Testis (tissue), 3 donors: ENCODE measurements around the gene SERHL2. TPM values are rescaled to one million over a fixed set of nuclear protein-coding genes. Genes with fewer than 3 reads are reported as not detected.
"Not testable (repeated sequence)": the region's sequence is repeated elsewhere in the genome, so short reads cannot be mapped to it uniquely, and the experiment has no call there.

Source experiments
- DNase-seq: peaks from one replicate; pipeline ENCODE4 v3.0.0-alpha.2; 2019
- H3K27ac ChIP-seq, 2 donors: fragments of 200-600 bp; sonication (generic); one replicate each; pipeline ENCODE4 v1.5.1; 2019
- H3K27me3 ChIP-seq: fragments of 200-600 bp; sonication (generic); one replicate; pipeline ENCODE4 v1.5.1; 2019
- H3K36me3 ChIP-seq: fragments of 200-600 bp; sonication (generic); one replicate; pipeline ENCODE4 v1.5.1; 2017; ENCODE audit warnings: low read depth; ENCODE audit errors: missing control alignments
- H3K4me1 ChIP-seq: fragments of 200-600 bp; sonication (generic); one replicate; pipeline ENCODE4 v1.5.1; 2019
- H3K4me3 ChIP-seq, 2 donors: fragments of 200-600 bp; sonication (generic); one replicate each; pipeline ENCODE4 v1.5.1; 2017 to 2019
- H3K9me3 ChIP-seq: fragments of 200-600 bp; sonication (generic); one replicate; pipeline ENCODE4 v1.5.1; 2017
- POLR2A ChIP-seq: fragments of 450-650 bp; IDR thresholded peaks from one replicate; pipeline ENCODE4 v1.6.1; 2017; ENCODE audit warnings: antibody characterized with exemption, mild to moderate bottlenecking, moderate library complexity
- WGBS, 2 donors: methylation state at CpG; one replicate each; pipeline ENCODE4 v1.1.5; 2018; 5-methylcytosine and 5-hydroxymethylcytosine counted together
- intact Hi-C: fragments of 100-400 bp; cut with DNase I; formaldehyde crosslinking; loops from one replicate; pipeline ENCODE4 v1.15.1; 2023; ENCODE audit warnings: low total_unique reads
- polyA plus RNA-seq: library from polyadenylated mRNA; stranded (reverse); fragments of 350-450 nt; fragmentation: Illumina TruSeq; extraction: RNeasy Lipid Tissue Mini Kit (QIAGEN cat#74804); gene quantifications from one replicate; pipeline ENCODE4 v1.2.3, GENCODE V29; 2014; ENCODE audit warnings: low read depth, low replicate concordance; ENCODE audit not compliant: insufficient read depth
- total RNA-seq, 2 donors: library from RNA; depleted of rRNA; stranded (reverse); fragments of >200 nt; gene quantifications; one replicate each; pipeline ENCODE4 v1.2.3, GENCODE V29; 2016
- TF ChIP-seq, protein P1 (sequence below), 3 experiments: fragments of 450-650 bp in 2 of 3; fragments of 200-600 bp in 1 of 3; sonication (generic) in 1 of 3; IDR thresholded peaks; one replicate each; pipeline ENCODE4 v1.5.1; 2016 to 2019; ENCODE audit warnings: antibody characterized with exemption in 3 of 3, mild to moderate bottlenecking in 2 of 3, moderate library complexity in 1 of 3

Gene SERHL2
- total and polyA plus RNA-seq, 3 donors from 2014 or later, result 6.9 to 11.3 (median 8.8) TPM

DNA sequence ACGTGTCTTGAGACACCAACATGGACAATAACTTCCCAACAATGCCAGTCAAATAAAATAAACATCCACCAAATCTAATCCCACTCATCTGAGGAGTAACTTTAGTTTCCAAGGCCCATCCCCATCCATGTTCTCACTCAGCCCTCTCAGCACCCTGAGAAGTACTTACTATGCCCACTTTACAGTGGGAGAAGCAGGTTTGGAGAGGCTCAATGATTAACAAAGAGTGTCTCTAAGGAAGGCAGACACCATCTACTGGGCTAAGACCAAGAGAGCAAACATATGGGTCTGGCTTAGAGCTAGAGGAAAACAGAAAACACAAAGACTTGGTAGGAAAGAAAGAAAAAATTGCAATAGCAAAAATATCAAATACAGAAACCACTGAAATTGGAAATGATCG lies 49.7 kb downstream of the SERHL2 start:
- TF ChIP-seq, protein P1, sequence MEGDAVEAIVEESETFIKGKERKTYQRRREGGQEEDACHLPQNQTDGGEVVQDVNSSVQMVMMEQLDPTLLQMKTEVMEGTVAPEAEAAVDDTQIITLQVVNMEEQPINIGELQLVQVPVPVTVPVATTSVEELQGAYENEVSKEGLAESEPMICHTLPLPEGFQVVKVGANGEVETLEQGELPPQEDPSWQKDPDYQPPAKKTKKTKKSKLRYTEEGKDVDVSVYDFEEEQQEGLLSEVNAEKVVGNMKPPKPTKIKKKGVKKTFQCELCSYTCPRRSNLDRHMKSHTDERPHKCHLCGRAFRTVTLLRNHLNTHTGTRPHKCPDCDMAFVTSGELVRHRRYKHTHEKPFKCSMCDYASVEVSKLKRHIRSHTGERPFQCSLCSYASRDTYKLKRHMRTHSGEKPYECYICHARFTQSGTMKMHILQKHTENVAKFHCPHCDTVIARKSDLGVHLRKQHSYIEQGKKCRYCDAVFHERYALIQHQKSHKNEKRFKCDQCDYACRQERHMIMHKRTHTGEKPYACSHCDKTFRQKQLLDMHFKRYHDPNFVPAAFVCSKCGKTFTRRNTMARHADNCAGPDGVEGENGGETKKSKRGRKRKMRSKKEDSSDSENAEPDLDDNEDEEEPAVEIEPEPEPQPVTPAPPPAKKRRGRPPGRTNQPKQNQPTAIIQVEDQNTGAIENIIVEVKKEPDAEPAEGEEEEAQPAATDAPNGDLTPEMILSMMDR (IDR thresholded peaks at IDR 0.05), result no peak
- TF ChIP-seq POLR2A, result no peak
- intact Hi-C loops, result no loop called here
- no peak for DNase-seq
- Histone ChIP-seq H3K9me3 (no peaks in the 10 kb centered on the region), H3K27ac (no peak overlapping the region), H3K27me3 (no peaks in the 10 kb centered on the region), H3K4me1 (peaks cover 3% of the 10 kb centered on the region), H3K36me3 (no peaks in the 10 kb centered on the region), H3K4me3 (no peak overlapping the region)
- WGBS, 2 donors, result 87 to 97% methylated on average over 2 of the region's 2 CpGs

GRCh38 chr22:42604403-42604802 lies 50.6 kb downstream of the SERHL2 start:
- H3K27me3 ChIP-seq, result no peaks in the 10 kb centered on the region
- TF ChIP-seq, protein P1 (IDR thresholded peaks at IDR 0.05), result no peak
- no peaks in the 10 kb centered on the region for H3K36me3 ChIP-seq
- H3K4me3 ChIP-seq, result no peak overlapping the region
- intact Hi-C loops, result no loop called here
- DNase-seq, result no peak
- no peaks in the 10 kb centered on the region for H3K9me3 ChIP-seq
- WGBS, 2 donors, result 36 to 55% methylated on average over 3 of the region's 3 CpGs
- peaks cover 13% of the 10 kb centered on the region for H3K4me1 ChIP-seq
- no peak overlapping the region for H3K27ac ChIP-seq

GRCh38 chr22:42607641-42608040 lies 53.9 kb downstream of the SERHL2 start:
- H3K27me3 ChIP-seq, H3K4me3 ChIP-seq, intact Hi-C loops, H3K9me3 ChIP-seq, H3K27ac ChIP-seq, H3K36me3 ChIP-seq, DNase-seq: not testable (repeated sequence)
- 79 to 88% methylated on average over 8 to 31 of the region's 31 CpGs for WGBS, 2 donors
- H3K4me1 ChIP-seq, result peaks cover 35% of the 10 kb centered on the region

GRCh38 chr22:42608136-42608822 lies 54.5 kb downstream of the SERHL2 start:
- WGBS, 2 donors, result 72 to 76% methylated on average over 11 of the region's 11 CpGs
- peaks cover 41% of the 10 kb centered on the region for H3K4me1 ChIP-seq
- no peak overlapping the region for H3K27ac ChIP-seq

DNA sequence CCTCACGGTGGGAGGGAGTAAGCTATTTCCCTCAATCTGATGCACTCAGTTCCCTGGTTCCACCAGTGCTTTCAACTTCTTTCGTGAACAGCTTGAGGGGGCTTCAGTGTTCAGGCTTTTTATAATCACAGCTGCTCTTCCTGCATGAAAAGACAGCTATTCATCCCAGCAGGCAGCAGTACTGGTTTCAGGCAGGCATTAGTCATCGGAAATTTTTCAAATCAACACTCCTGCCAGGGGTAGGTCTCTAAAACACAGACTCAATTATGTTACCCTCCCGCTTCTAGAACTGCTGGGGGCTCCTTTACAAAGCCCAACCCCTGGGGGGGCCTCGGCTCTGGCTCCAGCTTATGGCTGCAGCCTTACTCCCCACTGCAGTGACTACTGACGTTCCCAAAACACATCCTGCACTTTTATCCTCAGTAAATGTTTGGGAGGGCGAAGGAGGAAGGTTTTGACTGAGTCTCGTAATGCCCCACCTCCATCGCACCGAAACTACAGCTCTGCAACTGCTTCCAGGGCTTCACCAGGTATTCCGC lies 55.1 kb downstream of the SERHL2 start:
- no peaks in the 10 kb centered on the region for H3K36me3 ChIP-seq
- peaks cover 46% of the 10 kb centered on the region for H3K4me1 ChIP-seq
- DNase-seq, result no peak
- H3K9me3 ChIP-seq, result no peaks in the 10 kb centered on the region
- WGBS, 2 donors, result 53 to 67% methylated on average over 11 of the region's 11 CpGs
- H3K4me3 ChIP-seq, result no peak overlapping the region
- no peaks in the 10 kb centered on the region for H3K27me3 ChIP-seq
- TF ChIP-seq POLR2A, result no peak
- TF ChIP-seq, protein P1 (IDR thresholded peaks at IDR 0.05), result no peak
- H3K27ac ChIP-seq, result no peak overlapping the region
- intact Hi-C loops, result no loop called here

More at GRCh38 chr22:42608136-42608822, 54.5 kb downstream of the SERHL2 start:
- DNase-seq, result no peak
- H3K27me3 ChIP-seq, result no peaks in the 10 kb centered on the region
- no peak overlapping the region for H3K4me3 ChIP-seq
- intact Hi-C loops, result no loop called here
- H3K9me3 ChIP-seq, result no peaks in the 10 kb centered on the region
- no peaks in the 10 kb centered on the region for H3K36me3 ChIP-seq
- no peak for TF ChIP-seq POLR2A
- TF ChIP-seq, protein P1 (IDR thresholded peaks at IDR 0.05), result no peak
